ENCODE data around the gene GFOD2. TPM values are rescaled to one million over a fixed set of nuclear protein-coding genes. Genes with fewer than 3 reads are reported as not detected.

The GFOD2 gene
- total and polyA plus RNA-seq, 2 of the 8 experiments (the other 6 are each of a cell fraction or from before 2014, with no cell fraction given): 21.4 to 33.2 TPM

DNA sequence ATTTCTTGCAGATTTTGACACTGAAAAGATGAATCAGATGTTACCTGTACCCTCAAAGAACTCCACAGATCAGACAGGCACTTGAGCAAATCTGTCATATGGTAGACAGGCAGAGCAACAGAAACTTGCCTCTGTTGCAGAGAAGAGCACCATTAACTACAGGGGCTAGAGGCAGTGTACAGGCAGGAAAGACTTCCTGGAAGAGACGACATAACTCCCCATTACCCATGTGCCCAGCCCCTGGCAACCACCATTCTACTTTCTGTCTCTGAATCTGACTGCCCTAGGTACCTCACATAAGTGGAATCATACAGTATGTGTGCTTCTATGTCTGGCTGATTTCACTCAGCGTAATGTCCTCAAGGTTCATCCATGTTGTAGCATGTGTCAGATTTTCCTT, 15.5 kb downstream of the GFOD2 start:
- no peak for FAIRE-seq
- POLR2A ChIA-PET (ENCODE audit: partially characterized antibody): no interaction called here
- no peak for TF ChIP-seq CTBP2 (IDR thresholded peaks at IDR 0.05; ENCODE audit: borderline replicate concordance, insufficient read depth, insufficient read length, low read length)
- TF ChIP-seq, protein P1, sequence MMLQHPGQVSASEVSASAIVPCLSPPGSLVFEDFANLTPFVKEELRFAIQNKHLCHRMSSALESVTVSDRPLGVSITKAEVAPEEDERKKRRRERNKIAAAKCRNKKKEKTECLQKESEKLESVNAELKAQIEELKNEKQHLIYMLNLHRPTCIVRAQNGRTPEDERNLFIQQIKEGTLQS (IDR thresholded peaks at IDR 0.05; ENCODE audit: insufficient read depth, low read depth, low read length): no peak
- TF ChIP-seq, protein P2, sequence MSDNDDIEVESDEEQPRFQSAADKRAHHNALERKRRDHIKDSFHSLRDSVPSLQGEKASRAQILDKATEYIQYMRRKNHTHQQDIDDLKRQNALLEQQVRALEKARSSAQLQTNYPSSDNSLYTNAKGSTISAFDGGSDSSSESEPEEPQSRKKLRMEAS (IDR thresholded peaks at IDR 0.05): no peak
- no peak for TF ChIP-seq CBX8 (IDR thresholded peaks at IDR 0.05; ENCODE audit: borderline replicate concordance, low read depth, low read length)
- no peak overlapping the region for H2BK20ac ChIP-seq (ENCODE audit: low read length)
- no peak overlapping the region for H3K4me2 ChIP-seq (ENCODE audit: insufficient read depth in 1 of 2, low read depth in 2 of 2, low read length in 2 of 2)
- peaks cover 4% of the 10 kb centered on the region for H3K79me1 ChIP-seq (ENCODE audit: low read depth, low read length)
- no peaks in the 10 kb centered on the region for H3K27me3 ChIP-seq (replicated peaks in 1 of 4; ENCODE audit: control insufficient read depth in 3 of 4, extremely low read depth in 1 of 4, insufficient read depth in 3 of 4, low read length in 3 of 4)
- no peak overlapping the region for H2BK15ac ChIP-seq (ENCODE audit: low read length)
- CTCF ChIA-PET (ENCODE audit: partially characterized antibody): no interaction called here
- no peak overlapping the region for H3K4ac ChIP-seq (replicated peaks; ENCODE audit: insufficient read length, low read depth, low read length)
- H3K79me2 ChIP-seq (ENCODE audit: control insufficient read depth in 1 of 2, insufficient read depth in 2 of 2, low read length in 2 of 2): peaks cover 0 to 44% of the 10 kb centered on the region in 2 experiments; a peak in 2 of 4 replicates
- no peak overlapping the region for H4K91ac ChIP-seq (replicated peaks; ENCODE audit: insufficient read length, low read length)
- no peaks in the 10 kb centered on the region for H3K23me2 ChIP-seq (ENCODE audit: low read depth, low read length)
- peaks cover 0 to 3% of the 10 kb centered on the region in 2 experiments for H4K20me1 ChIP-seq (replicated peaks in 1 of 2; ENCODE audit: control insufficient read depth in 1 of 2, insufficient read depth in 2 of 2, low read length in 2 of 2)
- no peak for DNase-seq (ENCODE audit: low read depth in 1 of 2, low spot score in 2 of 2)
- no peak overlapping the region for H3K14ac ChIP-seq (ENCODE audit: insufficient read length)
- H3K4me3 ChIP-seq (ENCODE audit: extremely low read depth in 1 of 4, insufficient read depth in 2 of 4, low read depth in 3 of 4, low read length in 4 of 4): no peak overlapping the region
- H3K4me1 ChIP-seq (replicated peaks in 1 of 4; ENCODE audit: control insufficient read depth in 3 of 4, insufficient read depth in 4 of 4, low read length in 3 of 4): peaks cover under 1 to 3% (median 2%) of the 10 kb centered on the region in 4 experiments; a peak in 3 of 7 replicates
- no peak overlapping the region for H4K5ac ChIP-seq (ENCODE audit: insufficient read length, low read depth, low read length)
- H3K9ac ChIP-seq (replicated peaks in 1 of 4; ENCODE audit: extremely low read depth in 1 of 4, low read depth in 3 of 4, low read length in 3 of 4): no peak overlapping the region
- peaks cover 0 to 4% of the 10 kb centered on the region in 2 experiments; a peak in 1 of 4 replicates for H3K9me3 ChIP-seq (ENCODE audit: insufficient read depth in 2 of 2, low read depth in 1 of 2, low read length in 1 of 2)
- no peak overlapping the region for H3K18ac ChIP-seq (ENCODE audit: extremely low read depth, low read length)
- 90% methylated on average over 2 of the region's 2 CpGs; no CpG with 5 or more reads in 1 of the 2 experiments for WGBS, 2 experiments (ENCODE audit: extremely low coverage in 1 of 2, insufficient coverage in 1 of 2, insufficient read length in 1 of 2, insufficient replicate concordance in 2 of 2, low coverage in 1 of 2, low lambda C conversion rate in 2 of 2, missing lambda C conversion rate in 1 of 2)
- H2BK12ac ChIP-seq (ENCODE audit: low read depth, low read length): no peak overlapping the region
- no peaks in the 10 kb centered on the region for H3K36me3 ChIP-seq (ENCODE audit: control insufficient read depth in 2 of 4, insufficient read depth in 4 of 4, low read length in 3 of 4)
- H2AK5ac ChIP-seq (ENCODE audit: low read depth, low read length): no peak overlapping the region
- H3K56ac ChIP-seq (replicated peaks; ENCODE audit: insufficient read length, low read depth, low read length): no peak overlapping the region
- no peak overlapping the region for H4K8ac ChIP-seq (ENCODE audit: extremely low read depth, insufficient read depth, low read length)
- H3K23ac ChIP-seq (ENCODE audit: insufficient read length): no peak overlapping the region
- H2BK120ac ChIP-seq (replicated peaks; ENCODE audit: low read depth, low read length): no peak overlapping the region
- no peak overlapping the region for H2BK5ac ChIP-seq (ENCODE audit: low read depth, low read length)
- no peak overlapping the region for H3K27ac ChIP-seq (ENCODE audit: low read depth, low read length)
- no peak overlapping the region for H2AFZ ChIP-seq (ENCODE audit: low read length)

Data from H1 (cell line).